HCT116 (cell line): ENCODE measurements around the gene LRCH1. TPM values are rescaled to one million over a fixed set of nuclear protein-coding genes. Genes with fewer than 3 reads are reported as not detected.

Experiments
- ATAC-seq: fragments of 200-7000 bp; cut with Tn5 transposase; 2 replicates; pipeline ENCODE4 v1.9.1; 2020; ENCODE audit warnings: mild to moderate bottlenecking, moderate library complexity
- BruUV-seq: library from RNA; stranded (reverse); fragments of 400-500 nt; replicated peaks from 2 replicates; lab custom pipeline; 2021; lab: Mats Ljungman, UMichigan
- CTCF ChIA-PET: fragments of 300-600 bp; sonication (Branson Sonifier 250); formaldehyde crosslinking; loops from one replicate; lab custom pipeline; 2021; ENCODE audit warnings: antibody characterized with exemption; lab: Charles Lee
- POLR2A ChIA-PET: fragments of 300-600, 350-600 bp; sonication (Branson Sonifier 250); formaldehyde crosslinking; loops from one replicate; lab custom pipeline; 2021; ENCODE audit warnings: antibody characterized with exemption; lab: Charles Lee
- RAD21 ChIA-PET, 2 experiments: fragments of 300-600 bp; sonication (Branson Sonifier 250); formaldehyde crosslinking; loops; one replicate each; lab custom pipeline; 2023; ENCODE audit warnings: low total read pairs in 2 of 2; ENCODE audit not compliant: uncharacterized antibody in 2 of 2, unreplicated experiment in 2 of 2, low non-redundant PET in 1 of 2; lab: Charles Lee
- DNase-seq: peaks from one replicate; pipeline ENCODE4 v3.0.0-alpha.2; 2010; ENCODE audit warnings: low read depth, low spot score
- H2AFZ ChIP-seq: fragments of 200-600 bp; shearing (Covaris generic), sonication (generic); 2 replicates; pipeline ENCODE4 v1.6.1; 2017; ENCODE audit warnings: low read depth, mixed run types, mixed read lengths, antibody characterized with exemption, low read length; ENCODE audit not compliant: poor library complexity, severe bottlenecking
- H3K27ac ChIP-seq: 2 replicates; pipeline ENCODE4 v1.5.1; 2012; ENCODE audit warnings: low read depth, low read length
- H3K27me3 ChIP-seq: fragments of 200-600 bp; sonication (generic); 2 replicates; pipeline ENCODE4 v1.6.1; 2016; ENCODE audit warnings: mixed run types, low read length, mixed read lengths; ENCODE audit not compliant: insufficient read depth
- H3K36me3 ChIP-seq, 2 experiments: fragments of 200-500 bp in 1 of 2; fragments of 200-600 bp in 1 of 2; sonication (Bioruptor generic) in 1 of 2; sonication (generic) in 1 of 2; 2 replicates each; pipeline versions ENCODE4 v1.5.1 to v1.6.1; 2014 to 2016; ENCODE audit warnings: low read length in 2 of 2, inconsistent platforms in 1 of 2, mixed read lengths in 1 of 2, mixed run types in 1 of 2; ENCODE audit not compliant: insufficient read depth in 2 of 2, control insufficient read depth in 1 of 2
- H3K4me1 ChIP-seq, 2 experiments: fragments of 200-600 bp in 1 of 2; sonication (generic) in 1 of 2; 2 replicates each; pipeline versions ENCODE4 v1.5.1 to v1.6.1; 2012 to 2017; ENCODE audit warnings: low read length in 2 of 2, inconsistent platforms in 1 of 2, mild to moderate bottlenecking in 1 of 2, mixed read lengths in 1 of 2, mixed run types in 1 of 2, moderate library complexity in 1 of 2; ENCODE audit not compliant: insufficient read depth in 2 of 2, control insufficient read depth in 1 of 2
- H3K4me2 ChIP-seq: fragments of 200-600 bp; sonication (generic); 2 replicates; pipeline ENCODE4 v1.6.1; 2017; ENCODE audit warnings: mixed run types, low read length, mixed read lengths
- H3K4me3 ChIP-seq, 2 experiments: fragments of 200-600 bp in 1 of 2; sonication (generic) in 1 of 2; replicated peaks in 1 of 2; 2 replicates each; pipeline ENCODE4 v1.5.1; 2011 to 2016; ENCODE audit warnings: low read length in 2 of 2, control low read depth in 1 of 2, low read depth in 1 of 2, mild to moderate bottlenecking in 1 of 2, mixed read lengths in 1 of 2, mixed run types in 1 of 2
- H3K79me2 ChIP-seq: fragments of 200-600 bp; sonication (generic); 2 replicates; pipeline ENCODE4 v1.6.1; 2017; ENCODE audit warnings: mild to moderate bottlenecking, mixed run types, low read length, moderate library complexity, mixed read lengths; ENCODE audit not compliant: insufficient read depth
- H3K9ac ChIP-seq: fragments of 200-600 bp; sonication (generic); 2 replicates; pipeline ENCODE4 v1.6.1; 2016; ENCODE audit warnings: low read length, mixed read lengths
- H3K9me2 ChIP-seq: fragments of 200-600 bp; sonication (generic), shearing (Covaris generic); 2 replicates; pipeline ENCODE4 v1.6.1; 2017; ENCODE audit warnings: mixed run types, mild to moderate bottlenecking, moderate library complexity; ENCODE audit not compliant: insufficient read depth
- H3K9me3 ChIP-seq, 2 experiments: fragments of 200-500 bp in 1 of 2; fragments of 200-600 bp in 1 of 2; sonication (Bioruptor generic) in 1 of 2; sonication (generic) in 1 of 2; 2 replicates each; pipeline ENCODE4 v1.6.1; 2014 to 2017; ENCODE audit warnings: low read length in 2 of 2, mixed read lengths in 2 of 2, inconsistent platforms in 1 of 2, low read depth in 1 of 2, mild to moderate bottlenecking in 1 of 2, mixed run types in 1 of 2, moderate library complexity in 1 of 2; ENCODE audit not compliant: control insufficient read depth in 1 of 2, insufficient read depth in 1 of 2
- H4K20me1 ChIP-seq: fragments of 200-600 bp; sonication (generic), shearing (Covaris generic); 2 replicates; pipeline ENCODE4 v1.6.1; 2017; ENCODE audit warnings: mixed run types, mild to moderate bottlenecking, moderate library complexity; ENCODE audit not compliant: insufficient read depth
- CEBPB ChIP-seq: IDR thresholded peaks from 2 replicates; pipeline ENCODE4 v1.6.1; 2012; ENCODE audit warnings: low read depth
- CTCF ChIP-seq, 3 experiments: fragments of 200-600 bp in 1 of 3; sonication (generic) in 1 of 3; IDR thresholded peaks in 2 of 3; conservative IDR thresholded peaks in 1 of 3; 2 replicates each; pipeline ENCODE4 v1.5.1; 2012 to 2017; ENCODE audit warnings: low read depth in 2 of 3, low read length in 2 of 3, antibody characterized with exemption in 1 of 3, borderline replicate concordance in 1 of 3, control low read depth in 1 of 3, mild to moderate bottlenecking in 1 of 3, mixed read lengths in 1 of 3, mixed run types in 1 of 3, moderate library complexity in 1 of 3; ENCODE audit not compliant: insufficient read depth in 1 of 3
- EGR1 ChIP-seq: IDR thresholded peaks from 2 replicates; pipeline ENCODE4 v1.6.1; 2012; ENCODE audit warnings: low read depth
- ELF1 ChIP-seq: IDR thresholded peaks from 2 replicates; pipeline ENCODE4 v1.6.1; 2012; ENCODE audit warnings: low read depth, borderline replicate concordance
- EZH2 ChIP-seq: fragments of 200-600 bp; sonication (generic); IDR thresholded peaks from 2 replicates; pipeline ENCODE4 v1.6.1; 2017; ENCODE audit warnings: antibody characterized with exemption, mixed run types
- EZH2phosphoT487 ChIP-seq: fragments of 200-600 bp; IDR thresholded peaks from 2 replicates; pipeline ENCODE4 v1.6.1; 2018; ENCODE audit warnings: antibody characterized with exemption, borderline replicate concordance
- FOSL1 ChIP-seq: IDR thresholded peaks from 2 replicates; pipeline ENCODE4 v1.6.1; 2012; ENCODE audit warnings: low read depth
- MAX ChIP-seq: IDR thresholded peaks from 2 replicates; pipeline ENCODE4 v1.6.1; 2012
- POLR2A ChIP-seq: IDR thresholded peaks from 2 replicates; pipeline ENCODE4 v1.7.0; 2011; ENCODE audit warnings: borderline replicate concordance; ENCODE audit not compliant: insufficient read depth, insufficient read length; ENCODE audit errors: extremely low read depth
- RAD21 ChIP-seq: IDR thresholded peaks from 2 replicates; pipeline ENCODE4 v1.6.1; 2012; ENCODE audit warnings: low read depth, mild to moderate bottlenecking
- SIN3A ChIP-seq: IDR thresholded peaks from 2 replicates; pipeline ENCODE4 v1.6.1; 2012; ENCODE audit warnings: low read depth
- SRF ChIP-seq: IDR thresholded peaks from 2 replicates; pipeline ENCODE4 v1.6.1; 2012; ENCODE audit warnings: low read depth
- ZFX ChIP-seq: fragments of 450-650 bp; IDR thresholded peaks from 2 replicates; pipeline ENCODE4 v1.6.1; 2017
- intact Hi-C: fragments of 100-400 bp; cut with micrococcal nuclease; formaldehyde crosslinking; loops from 2 replicates; pipeline ENCODE4 v1.10.0; 2022
- total RNA-seq: library from RNA; stranded (reverse); gene quantifications from one replicate; pipeline ENCODE4 v1.2.1, GENCODE V29; 2021; ENCODE audit not compliant: unreplicated experiment
- TF ChIP-seq, protein P1 (sequence below): IDR thresholded peaks from 2 replicates; pipeline ENCODE4 v1.6.1; 2012

The LRCH1 gene
- total RNA-seq, 1 experiment from 2014 or later: 15.6 TPM

DNA sequence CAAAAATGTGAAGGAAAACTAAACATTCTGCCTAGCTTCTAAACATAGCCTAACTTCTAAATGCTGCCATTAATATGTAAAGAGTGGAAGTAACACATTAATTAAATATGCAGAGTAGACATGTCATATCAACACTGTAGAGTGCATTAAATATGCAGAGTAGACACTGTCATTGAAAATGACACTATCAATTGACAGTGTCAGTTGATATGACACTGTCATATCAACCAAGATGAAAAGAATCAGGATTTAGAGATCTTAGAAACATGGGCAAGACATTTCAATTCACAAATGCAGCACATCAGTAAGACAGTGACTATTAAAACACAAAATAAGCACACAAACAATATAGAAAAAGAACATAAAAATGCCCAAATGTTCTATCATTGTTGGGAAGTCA lies 218.7 kb downstream of the LRCH1 start:
- no peaks in the 10 kb centered on the region for H3K4me1 ChIP-seq
- ATAC-seq: no peak
- H4K20me1 ChIP-seq: no peaks in the 10 kb centered on the region
- no peaks in the 10 kb centered on the region for H3K9me2 ChIP-seq
- intact Hi-C loops: no loop called here
- peaks cover 15 to 21% of the 10 kb centered on the region in 2 experiments for H3K36me3 ChIP-seq
- H3K9me3 ChIP-seq: no peaks in the 10 kb centered on the region
- no peak for TF ChIP-seq CTCF (IDR thresholded peaks at IDR 0.05 in 2 of 3, conservative IDR thresholded peaks at IDR 0.05 in 1 of 3; ENCODE audit: borderline replicate concordance in 1 of 3, insufficient read depth in 1 of 3, low read depth in 2 of 3, low read length in 2 of 3)
- TF ChIP-seq RAD21: no peak
- TF ChIP-seq, protein P1, sequence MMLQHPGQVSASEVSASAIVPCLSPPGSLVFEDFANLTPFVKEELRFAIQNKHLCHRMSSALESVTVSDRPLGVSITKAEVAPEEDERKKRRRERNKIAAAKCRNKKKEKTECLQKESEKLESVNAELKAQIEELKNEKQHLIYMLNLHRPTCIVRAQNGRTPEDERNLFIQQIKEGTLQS: no peak
- no peak for TF ChIP-seq ELF1
- TF ChIP-seq CEBPB: no peak
- no peak for TF ChIP-seq POLR2A
- TF ChIP-seq SIN3A: no peak
- no peak for TF ChIP-seq MAX
- TF ChIP-seq FOSL1: no peak
- no peak for TF ChIP-seq ZFX
- no peak for TF ChIP-seq EZH2phosphoT487
- TF ChIP-seq EGR1: no peak
- TF ChIP-seq EZH2: no peak
- TF ChIP-seq SRF: no peak
- no peak overlapping the region for H3K27ac ChIP-seq
- no peak overlapping the region for H3K9ac ChIP-seq
- H3K4me2 ChIP-seq: no peak overlapping the region
- no TSS peak for BruUV-seq
- RAD21 ChIA-PET: no interaction called here
- no peak for DNase-seq
- no peaks in the 10 kb centered on the region for H3K27me3 ChIP-seq
- H3K79me2 ChIP-seq: no peaks in the 10 kb centered on the region
- CTCF ChIA-PET: no interaction called here
- no peak overlapping the region for H3K4me3 ChIP-seq
- no peak overlapping the region for H2AFZ ChIP-seq
- POLR2A ChIA-PET: no interaction called here
